Measurements from ENCODE around the gene CCM2. TPM values are rescaled to one million over a fixed set of nuclear protein-coding genes. Genes with fewer than 3 reads are reported as not detected.

Gene CCM2
- total and polyA plus RNA-seq, 2 experiments from 2014 or later, result 24.9 to 40.1 TPM

DNA sequence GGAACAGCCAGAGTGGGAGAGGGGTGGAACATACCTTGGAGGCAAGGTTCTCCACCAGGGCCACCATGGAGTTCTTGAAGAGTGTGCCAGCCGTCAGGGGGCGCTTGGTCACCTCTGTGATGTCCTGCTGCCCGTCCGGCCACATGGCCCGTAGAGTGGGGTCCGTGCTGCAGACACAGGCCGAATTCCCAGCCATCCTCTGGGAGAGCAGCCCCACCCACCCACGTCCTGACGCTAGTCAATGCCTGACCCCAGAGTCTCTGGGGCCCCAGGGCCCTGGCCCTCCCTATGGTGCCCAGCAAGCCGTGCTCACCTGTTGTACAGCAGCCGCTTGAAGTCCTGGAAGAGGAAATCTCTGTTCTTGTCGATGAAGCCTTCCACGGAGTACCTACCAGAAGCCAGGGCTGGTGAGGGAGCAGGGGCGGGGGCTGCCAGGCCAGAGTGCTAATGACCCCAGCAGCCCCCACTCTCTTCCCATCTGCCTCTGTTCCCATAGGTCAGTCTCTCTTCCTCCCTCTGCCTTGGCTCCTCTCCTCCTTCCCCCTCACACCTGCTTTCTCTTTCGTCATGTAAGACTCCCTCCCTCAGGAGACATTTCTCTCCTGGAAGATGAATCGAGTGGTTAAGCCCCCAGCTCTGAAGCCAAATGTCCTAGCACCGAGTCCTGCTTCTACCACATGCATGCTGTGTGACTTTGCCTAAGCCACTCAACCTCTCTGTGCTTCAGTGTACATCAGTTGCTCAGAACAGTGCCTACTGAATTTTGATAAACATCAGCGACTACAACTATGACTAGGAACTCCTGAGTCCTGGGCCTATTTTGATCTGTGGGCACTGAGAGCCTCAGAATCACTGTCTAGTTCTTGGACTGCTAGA lies 32.2 kb upstream of the CCM2 start:
- Mint-ChIP-seq H3K27ac (no peak overlapping the region), H3K4me1 (no peaks in the 10 kb centered on the region), H3K9me3 (no peaks in the 10 kb centered on the region), H3K27me3 (ENCODE audit: insufficient read depth, low read depth, poor library complexity) (peaks cover 16% of the 10 kb centered on the region), H3K36me3 (ENCODE audit: low read depth) (no peaks in the 10 kb centered on the region), H3K4me3 (no peak overlapping the region; the same call in 2 of the 3 replicates)
- Histone ChIP-seq H3K4me1 (ENCODE audit: insufficient read depth) (no peaks in the 10 kb centered on the region), H3K27me3 (ENCODE audit: insufficient read depth) (peaks cover 9% of the 10 kb centered on the region), H3K79me2 (replicated peaks; ENCODE audit: insufficient read depth) (no peaks in the 10 kb centered on the region), H3K27ac (ENCODE audit: low read depth) (no peak overlapping the region), H3F3A (replicated peaks; ENCODE audit: low read depth) (0 out of 2 replicates have a peak, but pooled peaks cover 4% of the 10 kb centered on the region), H3K36me3 (ENCODE audit: insufficient read depth) (no peaks in the 10 kb centered on the region), H4K20me1 (replicated peaks; ENCODE audit: insufficient read depth) (no peaks in the 10 kb centered on the region), H3K4me2 (no peak overlapping the region), H3K4me3 (no peak overlapping the region), H3K9me2 (ENCODE audit: insufficient read depth) (no peaks in the 10 kb centered on the region), H2AFZ (peak overlapping the region; percentile 63)
- DNase-seq (ENCODE audit: low spot score), result peak; percentile 74
- TF ChIP-seq, protein P1, sequence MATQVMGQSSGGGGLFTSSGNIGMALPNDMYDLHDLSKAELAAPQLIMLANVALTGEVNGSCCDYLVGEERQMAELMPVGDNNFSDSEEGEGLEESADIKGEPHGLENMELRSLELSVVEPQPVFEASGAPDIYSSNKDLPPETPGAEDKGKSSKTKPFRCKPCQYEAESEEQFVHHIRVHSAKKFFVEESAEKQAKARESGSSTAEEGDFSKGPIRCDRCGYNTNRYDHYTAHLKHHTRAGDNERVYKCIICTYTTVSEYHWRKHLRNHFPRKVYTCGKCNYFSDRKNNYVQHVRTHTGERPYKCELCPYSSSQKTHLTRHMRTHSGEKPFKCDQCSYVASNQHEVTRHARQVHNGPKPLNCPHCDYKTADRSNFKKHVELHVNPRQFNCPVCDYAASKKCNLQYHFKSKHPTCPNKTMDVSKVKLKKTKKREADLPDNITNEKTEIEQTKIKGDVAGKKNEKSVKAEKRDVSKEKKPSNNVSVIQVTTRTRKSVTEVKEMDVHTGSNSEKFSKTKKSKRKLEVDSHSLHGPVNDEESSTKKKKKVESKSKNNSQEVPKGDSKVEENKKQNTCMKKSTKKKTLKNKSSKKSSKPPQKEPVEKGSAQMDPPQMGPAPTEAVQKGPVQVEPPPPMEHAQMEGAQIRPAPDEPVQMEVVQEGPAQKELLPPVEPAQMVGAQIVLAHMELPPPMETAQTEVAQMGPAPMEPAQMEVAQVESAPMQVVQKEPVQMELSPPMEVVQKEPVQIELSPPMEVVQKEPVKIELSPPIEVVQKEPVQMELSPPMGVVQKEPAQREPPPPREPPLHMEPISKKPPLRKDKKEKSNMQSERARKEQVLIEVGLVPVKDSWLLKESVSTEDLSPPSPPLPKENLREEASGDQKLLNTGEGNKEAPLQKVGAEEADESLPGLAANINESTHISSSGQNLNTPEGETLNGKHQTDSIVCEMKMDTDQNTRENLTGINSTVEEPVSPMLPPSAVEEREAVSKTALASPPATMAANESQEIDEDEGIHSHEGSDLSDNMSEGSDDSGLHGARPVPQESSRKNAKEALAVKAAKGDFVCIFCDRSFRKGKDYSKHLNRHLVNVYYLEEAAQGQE (IDR thresholded peaks at IDR 0.05; ENCODE audit: unreplicated experiment), result no peak
- no peak for TF ChIP-seq EZH2phosphoT487 (IDR thresholded peaks at IDR 0.05; ENCODE audit: unreplicated experiment)
- TF ChIP-seq CREB1 (CRISPR knock-in tag; IDR thresholded peaks at IDR 0.05; ENCODE audit: low read depth), result no peak
- no peak for TF ChIP-seq POLR2AphosphoS5 (IDR thresholded peaks at IDR 0.05; ENCODE audit: low read depth)
- peak; percentile 45 to 73 for TF ChIP-seq CTCF (conservative IDR thresholded peaks at IDR 0.05; ENCODE audit: low read depth in 2 of 2)
- TF ChIP-seq STAT1 (IDR thresholded peaks at IDR 0.05; ENCODE audit: unreplicated experiment), result no peak
- ATAC-seq, result peak; percentile 15

DNA sequence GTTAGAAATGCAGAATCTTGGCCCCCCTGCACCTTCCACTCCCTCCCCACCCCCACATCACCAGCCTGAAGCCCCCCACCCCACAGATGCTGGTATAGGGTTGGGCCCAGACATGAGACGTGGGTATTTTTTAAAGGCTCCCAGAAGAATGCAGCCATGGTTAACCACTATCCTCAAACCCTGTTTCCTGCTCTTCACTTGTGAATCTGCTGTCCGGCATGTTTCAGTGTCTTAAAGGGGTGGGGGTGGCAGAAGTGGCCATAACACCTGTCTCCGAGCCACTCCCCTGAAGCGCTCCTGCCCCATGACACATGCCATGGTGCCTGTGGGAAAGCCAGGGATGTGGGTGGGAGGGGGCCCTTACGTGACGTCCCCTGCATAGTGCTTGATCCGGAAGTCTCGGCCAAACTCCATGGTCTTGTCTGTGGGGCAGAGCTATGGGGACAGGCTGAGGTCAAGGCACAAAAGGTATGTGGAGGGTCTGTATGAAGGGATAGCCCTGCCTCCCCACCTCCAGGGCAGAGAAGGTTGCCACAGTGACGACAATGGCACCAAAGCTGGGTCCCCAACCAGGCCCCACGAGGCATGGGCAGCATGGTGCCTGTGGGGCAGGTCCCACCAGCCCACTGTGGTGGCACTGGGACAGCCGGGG lies 30.8 kb upstream of the CCM2 start:
- H3K27ac Mint-ChIP-seq, result no peak overlapping the region
- H3K9me2 ChIP-seq (ENCODE audit: insufficient read depth), result no peaks in the 10 kb centered on the region
- TF ChIP-seq, protein P2, sequence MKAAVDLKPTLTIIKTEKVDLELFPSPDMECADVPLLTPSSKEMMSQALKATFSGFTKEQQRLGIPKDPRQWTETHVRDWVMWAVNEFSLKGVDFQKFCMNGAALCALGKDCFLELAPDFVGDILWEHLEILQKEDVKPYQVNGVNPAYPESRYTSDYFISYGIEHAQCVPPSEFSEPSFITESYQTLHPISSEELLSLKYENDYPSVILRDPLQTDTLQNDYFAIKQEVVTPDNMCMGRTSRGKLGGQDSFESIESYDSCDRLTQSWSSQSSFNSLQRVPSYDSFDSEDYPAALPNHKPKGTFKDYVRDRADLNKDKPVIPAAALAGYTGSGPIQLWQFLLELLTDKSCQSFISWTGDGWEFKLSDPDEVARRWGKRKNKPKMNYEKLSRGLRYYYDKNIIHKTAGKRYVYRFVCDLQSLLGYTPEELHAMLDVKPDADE (IDR thresholded peaks at IDR 0.05), result no peak
- TF ChIP-seq ZNF331 (CRISPR knock-in tag; IDR thresholded peaks at IDR 0.05; ENCODE audit: low read depth), result no peak

More for the DNA sequence above, 30.8 kb upstream of the CCM2 start:
- Mint-ChIP-seq H3K4me1 (no peaks in the 10 kb centered on the region), H3K9me3 (no peaks in the 10 kb centered on the region), H3K4me3 (no peak overlapping the region), H3K36me3 (ENCODE audit: low read depth) (no peaks in the 10 kb centered on the region), H3K27me3 (ENCODE audit: insufficient read depth, low read depth, poor library complexity) (peaks cover 8% of the 10 kb centered on the region)
- Histone ChIP-seq H3K27me3 (ENCODE audit: insufficient read depth) (no peaks in the 10 kb centered on the region), H3K36me3 (ENCODE audit: insufficient read depth) (no peaks in the 10 kb centered on the region), H3K27ac (ENCODE audit: low read depth) (no peak overlapping the region), H3K4me2 (no peak overlapping the region), H3F3A (replicated peaks; ENCODE audit: low read depth) (0 out of 2 replicates have a peak, but pooled peaks cover 4% of the 10 kb centered on the region), H2AFZ (no peak overlapping the region), H3K79me2 (replicated peaks; ENCODE audit: insufficient read depth) (no peaks in the 10 kb centered on the region), H3K4me1 (ENCODE audit: insufficient read depth) (no peaks in the 10 kb centered on the region), H4K20me1 (replicated peaks; ENCODE audit: insufficient read depth) (no peaks in the 10 kb centered on the region), H3K4me3 (no peak overlapping the region)
- DNase-seq (ENCODE audit: low spot score), result no peak
- ATAC-seq, result no peak

All from GM23338 (cell line).